HepG2 (cell line): Measurements from ENCODE around the gene GRHL1. TPM values are rescaled to one million over a fixed set of nuclear protein-coding genes. Genes with fewer than 3 reads are reported as not detected.

ENCODE experiments used
- ARHGAP35 ChIP-seq: sonication (generic); formaldehyde crosslinking; IDR thresholded peaks from 2 replicates; pipeline ENCODE4 v1.9.0; 2022; ENCODE audit warnings: mild to moderate bottlenecking, inconsistent platforms, moderate library complexity, missing genetic modification reagents, borderline replicate concordance
- CBX1 ChIP-seq: IDR thresholded peaks from one replicate; pipeline ENCODE4 v1.6.1; 2016; ENCODE audit warnings: antibody characterized with exemption, low read depth
- FIP1L1 ChIP-seq: fragments of 200-400 bp; formaldehyde crosslinking; IDR thresholded peaks from 2 replicates; pipeline ENCODE4 v1.6.1; 2018; ENCODE audit warnings: low read depth, mild to moderate bottlenecking, low read length, moderate library complexity, borderline replicate concordance; ENCODE audit not compliant: insufficient read depth
- FOXC1 ChIP-seq: sonication (generic); formaldehyde crosslinking; IDR thresholded peaks from 2 replicates; pipeline ENCODE4 v1.8.0; 2022; ENCODE audit warnings: mild to moderate bottlenecking, missing genetic modification reagents, borderline replicate concordance
- HOXA7 ChIP-seq: sonication (generic); formaldehyde crosslinking; IDR thresholded peaks from 2 replicates; pipeline ENCODE4 v1.8.1; 2022; ENCODE audit warnings: mild to moderate bottlenecking, missing genetic modification reagents, moderate library complexity
- KAT8 ChIP-seq: IDR thresholded peaks from 2 replicates; pipeline ENCODE4 v1.6.1; 2016; ENCODE audit warnings: missing genetic modification reagents, missing compliant biosample characterization
- MBNL3 ChIP-seq: fragments of 250-450 bp; sonication (Bioruptor Pico); conservative IDR thresholded peaks from 2 replicates; pipeline ENCODE4 v1.8.0; 2022; ENCODE audit warnings: mild to moderate bottlenecking, inconsistent platforms
- MTA3 ChIP-seq: sonication (generic); formaldehyde crosslinking; IDR thresholded peaks from 2 replicates; pipeline ENCODE4 v1.4.0; 2020; ENCODE audit warnings: missing genetic modification reagents
- NCOA1 ChIP-seq: sonication (generic); formaldehyde crosslinking; IDR thresholded peaks from 2 replicates; pipeline ENCODE4 v1.9.0; 2021; ENCODE audit warnings: missing genetic modification reagents
- NFIC ChIP-seq: IDR thresholded peaks from 2 replicates; pipeline ENCODE4 v1.6.1; 2012; ENCODE audit warnings: mild to moderate bottlenecking, low read length, inconsistent platforms
- RARA ChIP-seq: IDR thresholded peaks from 2 replicates; pipeline ENCODE4 v1.6.1; 2016; ENCODE audit warnings: missing genetic modification reagents, missing compliant biosample characterization
- TAF1 ChIP-seq: sonication (generic); formaldehyde crosslinking; IDR thresholded peaks from 2 replicates; pipeline ENCODE4 v1.4.0; 2020; ENCODE audit warnings: missing genetic modification reagents
- WIZ ChIP-seq: sonication (generic); formaldehyde crosslinking; IDR thresholded peaks from 2 replicates; pipeline ENCODE4 v1.5.1; 2020; ENCODE audit warnings: mild to moderate bottlenecking, missing genetic modification reagents
- ZNF20 ChIP-seq: sonication (generic); formaldehyde crosslinking; IDR thresholded peaks from 2 replicates; pipeline ENCODE4 v1.4.0; 2020; ENCODE audit warnings: mild to moderate bottlenecking, moderate library complexity, missing genetic modification reagents
- ZNF256 ChIP-seq: sonication (generic); formaldehyde crosslinking; conservative IDR thresholded peaks from 2 replicates; pipeline ENCODE4 v1.4.0; 2020; ENCODE audit warnings: missing genetic modification reagents
- ZNF354B ChIP-seq: sonication (generic); formaldehyde crosslinking; IDR thresholded peaks from 2 replicates; pipeline ENCODE4 v1.8.0; 2022; ENCODE audit warnings: mild to moderate bottlenecking, missing genetic modification reagents
- ZNF468 ChIP-seq: sonication (generic); formaldehyde crosslinking; IDR thresholded peaks from 2 replicates; pipeline ENCODE4 v1.8.0; 2022; ENCODE audit warnings: mild to moderate bottlenecking, moderate library complexity, missing genetic modification reagents
- ZNF546 ChIP-seq: sonication (generic); formaldehyde crosslinking; conservative IDR thresholded peaks from 2 replicates; pipeline ENCODE4 v1.8.1; 2023; ENCODE audit warnings: mild to moderate bottlenecking, missing genetic modification reagents
- ZNF562 ChIP-seq: sonication (generic); formaldehyde crosslinking; IDR thresholded peaks from 2 replicates; pipeline ENCODE4 v1.8.0; 2022; ENCODE audit warnings: missing genetic modification reagents, borderline replicate concordance
- ZNF766 ChIP-seq: sonication (generic); formaldehyde crosslinking; IDR thresholded peaks from 2 replicates; pipeline ENCODE4 v1.5.0; 2020; ENCODE audit warnings: missing genetic modification reagents, borderline replicate concordance
- polyA plus RNA-seq, 8 experiments: library from polyadenylated mRNA; depleted of rRNA in 3 of 8; stranded (reverse) in 7 of 8; unstranded in 1 of 8; fragments of >200 nt; fragmentation: Illumina TruSeq in 4 of 8; extraction: Trizol in 4 of 8; gene quantifications; 2 replicates each; pipeline versions ENCODE4 v1.2.1 to v1.2.3, GENCODE V29; 2011 to 2016; ENCODE audit warnings: low read depth in 4 of 8, missing spikeins in 1 of 8, mixed read lengths in 1 of 8; ENCODE audit not compliant: insufficient read depth in 1 of 8
- total RNA-seq, 5 experiments: library from RNA; depleted of rRNA; stranded (reverse); fragments of >200 nt; fragmentation: Illumina TruSeq; extraction: Trizol; gene quantifications; 2 replicates each; pipeline ENCODE4 v1.2.3, GENCODE V29; 2016; ENCODE audit warnings: low read depth in 1 of 5
- TF ChIP-seq, protein P1 (sequence below): sonication (generic); formaldehyde crosslinking; IDR thresholded peaks from 2 replicates; pipeline ENCODE4 v1.4.0; 2020; ENCODE audit warnings: missing genetic modification reagents
- TF ChIP-seq, protein P2 (sequence below): sonication (generic); formaldehyde crosslinking; IDR thresholded peaks from 2 replicates; pipeline ENCODE4 v1.5.1; 2020; ENCODE audit warnings: mild to moderate bottlenecking, missing genetic modification reagents, moderate library complexity
- TF ChIP-seq, protein P3 (sequence below): sonication (generic); formaldehyde crosslinking; IDR thresholded peaks from 2 replicates; pipeline ENCODE4 v1.4.0; 2020; ENCODE audit warnings: mild to moderate bottlenecking, missing genetic modification reagents
- TF ChIP-seq, protein P4 (sequence below): sonication (generic); formaldehyde crosslinking; conservative IDR thresholded peaks from 2 replicates; pipeline ENCODE4 v1.4.0; 2020; ENCODE audit warnings: mild to moderate bottlenecking, missing genetic modification reagents, moderate library complexity

GRHL1 gene
- total and polyA plus RNA-seq, 2 of the 13 experiments (the other 11 are each of a cell fraction or from before 2014, with no cell fraction given): 9.3 to 12.0 TPM

DNA sequence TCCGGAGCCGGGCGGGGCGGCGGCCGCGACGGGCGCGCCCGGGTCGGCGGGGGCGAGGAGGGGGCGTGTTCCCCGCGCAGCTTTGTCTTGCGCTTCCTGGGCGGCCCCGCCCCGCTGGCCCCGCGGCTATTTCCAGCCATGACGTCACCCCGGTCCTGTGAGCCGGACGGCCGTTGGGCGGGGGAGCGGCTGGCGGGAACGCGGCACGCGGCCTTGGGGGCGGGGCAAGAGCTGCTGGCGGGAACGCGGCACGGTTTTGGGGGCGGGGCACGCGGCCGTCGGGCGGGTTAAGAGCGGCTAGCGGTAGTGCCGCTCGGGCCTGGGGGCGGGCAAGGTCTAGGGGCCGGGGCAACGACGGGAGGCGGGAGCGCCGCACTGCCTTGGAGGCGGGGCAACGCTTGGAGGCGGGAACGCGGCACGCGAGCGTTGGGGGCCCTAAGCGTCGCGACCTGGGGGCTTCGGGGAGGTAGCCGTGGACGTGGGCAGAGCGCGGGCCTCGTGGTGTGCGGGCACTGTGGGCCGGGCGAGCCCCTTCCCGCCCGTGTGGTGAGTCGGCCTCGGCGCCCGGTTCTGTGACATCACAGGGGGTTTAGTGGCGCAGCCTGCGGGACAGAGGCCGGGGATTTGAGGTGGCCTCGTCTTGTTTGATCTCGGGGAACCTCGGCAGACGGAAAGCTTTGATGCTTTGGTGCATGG lies 92.6 kb downstream of the GRHL1 start (continued):
- TF ChIP-seq, protein P1, sequence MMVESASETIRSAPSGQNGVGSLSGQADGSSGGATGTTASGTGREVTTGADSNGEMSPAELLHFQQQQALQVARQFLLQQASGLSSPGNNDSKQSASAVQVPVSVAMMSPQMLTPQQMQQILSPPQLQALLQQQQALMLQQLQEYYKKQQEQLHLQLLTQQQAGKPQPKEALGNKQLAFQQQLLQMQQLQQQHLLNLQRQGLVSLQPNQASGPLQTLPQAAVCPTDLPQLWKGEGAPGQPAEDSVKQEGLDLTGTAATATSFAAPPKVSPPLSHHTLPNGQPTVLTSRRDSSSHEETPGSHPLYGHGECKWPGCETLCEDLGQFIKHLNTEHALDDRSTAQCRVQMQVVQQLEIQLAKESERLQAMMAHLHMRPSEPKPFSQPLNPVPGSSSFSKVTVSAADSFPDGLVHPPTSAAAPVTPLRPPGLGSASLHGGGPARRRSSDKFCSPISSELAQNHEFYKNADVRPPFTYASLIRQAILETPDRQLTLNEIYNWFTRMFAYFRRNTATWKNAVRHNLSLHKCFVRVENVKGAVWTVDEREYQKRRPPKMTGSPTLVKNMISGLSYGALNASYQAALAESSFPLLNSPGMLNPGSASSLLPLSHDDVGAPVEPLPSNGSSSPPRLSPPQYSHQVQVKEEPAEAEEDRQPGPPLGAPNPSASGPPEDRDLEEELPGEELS (CRISPR knock-in tag): 0 out of 2 replicates have a peak, but pooled peaks have one; percentile 11
- TF ChIP-seq, protein P2, sequence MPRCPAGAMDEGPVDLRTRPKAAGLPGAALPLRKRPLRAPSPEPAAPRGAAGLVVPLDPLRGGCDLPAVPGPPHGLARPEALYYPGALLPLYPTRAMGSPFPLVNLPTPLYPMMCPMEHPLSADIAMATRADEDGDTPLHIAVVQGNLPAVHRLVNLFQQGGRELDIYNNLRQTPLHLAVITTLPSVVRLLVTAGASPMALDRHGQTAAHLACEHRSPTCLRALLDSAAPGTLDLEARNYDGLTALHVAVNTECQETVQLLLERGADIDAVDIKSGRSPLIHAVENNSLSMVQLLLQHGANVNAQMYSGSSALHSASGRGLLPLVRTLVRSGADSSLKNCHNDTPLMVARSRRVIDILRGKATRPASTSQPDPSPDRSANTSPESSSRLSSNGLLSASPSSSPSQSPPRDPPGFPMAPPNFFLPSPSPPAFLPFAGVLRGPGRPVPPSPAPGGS: no peak; the same call in 1 of the 2 replicates
- TF ChIP-seq, protein P3, sequence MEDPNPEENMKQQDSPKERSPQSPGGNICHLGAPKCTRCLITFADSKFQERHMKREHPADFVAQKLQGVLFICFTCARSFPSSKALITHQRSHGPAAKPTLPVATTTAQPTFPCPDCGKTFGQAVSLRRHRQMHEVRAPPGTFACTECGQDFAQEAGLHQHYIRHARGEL (CRISPR knock-in tag): no peak
- TF ChIP-seq NCOA1 (CRISPR knock-in tag) (no peak), ZNF468 (no peak), ZNF20 (CRISPR knock-in tag) (no peak), RARA (CRISPR knock-in tag) (peak; percentile 58), KAT8 (CRISPR knock-in tag) (peak; percentile 43; the same call in 1 of the 2 replicates), TAF1 (CRISPR knock-in tag) (no peak), ZNF766 (CRISPR knock-in tag) (no peak), ZNF546 (CRISPR knock-in tag) (0 out of 2 replicates have a peak, but pooled peaks have one; percentile 36), MBNL3 (CRISPR knock-in tag) (no peak; the same call in 1 of the 2 replicates), FIP1L1 (no peak), HOXA7 (CRISPR knock-in tag) (peak; percentile 21; the same call in 1 of the 2 replicates), NFIC (no peak), WIZ (no peak), ZNF562 (CRISPR knock-in tag) (no peak), CBX1 (no peak), MTA3 (CRISPR knock-in tag) (no peak), ZNF354B (CRISPR knock-in tag) (no peak), ARHGAP35 (0 out of 2 replicates have a peak, but pooled peaks have one; percentile 76), ZNF256 (CRISPR knock-in tag) (no peak), FOXC1 (CRISPR knock-in tag) (no peak)
- TF ChIP-seq, protein P4, sequence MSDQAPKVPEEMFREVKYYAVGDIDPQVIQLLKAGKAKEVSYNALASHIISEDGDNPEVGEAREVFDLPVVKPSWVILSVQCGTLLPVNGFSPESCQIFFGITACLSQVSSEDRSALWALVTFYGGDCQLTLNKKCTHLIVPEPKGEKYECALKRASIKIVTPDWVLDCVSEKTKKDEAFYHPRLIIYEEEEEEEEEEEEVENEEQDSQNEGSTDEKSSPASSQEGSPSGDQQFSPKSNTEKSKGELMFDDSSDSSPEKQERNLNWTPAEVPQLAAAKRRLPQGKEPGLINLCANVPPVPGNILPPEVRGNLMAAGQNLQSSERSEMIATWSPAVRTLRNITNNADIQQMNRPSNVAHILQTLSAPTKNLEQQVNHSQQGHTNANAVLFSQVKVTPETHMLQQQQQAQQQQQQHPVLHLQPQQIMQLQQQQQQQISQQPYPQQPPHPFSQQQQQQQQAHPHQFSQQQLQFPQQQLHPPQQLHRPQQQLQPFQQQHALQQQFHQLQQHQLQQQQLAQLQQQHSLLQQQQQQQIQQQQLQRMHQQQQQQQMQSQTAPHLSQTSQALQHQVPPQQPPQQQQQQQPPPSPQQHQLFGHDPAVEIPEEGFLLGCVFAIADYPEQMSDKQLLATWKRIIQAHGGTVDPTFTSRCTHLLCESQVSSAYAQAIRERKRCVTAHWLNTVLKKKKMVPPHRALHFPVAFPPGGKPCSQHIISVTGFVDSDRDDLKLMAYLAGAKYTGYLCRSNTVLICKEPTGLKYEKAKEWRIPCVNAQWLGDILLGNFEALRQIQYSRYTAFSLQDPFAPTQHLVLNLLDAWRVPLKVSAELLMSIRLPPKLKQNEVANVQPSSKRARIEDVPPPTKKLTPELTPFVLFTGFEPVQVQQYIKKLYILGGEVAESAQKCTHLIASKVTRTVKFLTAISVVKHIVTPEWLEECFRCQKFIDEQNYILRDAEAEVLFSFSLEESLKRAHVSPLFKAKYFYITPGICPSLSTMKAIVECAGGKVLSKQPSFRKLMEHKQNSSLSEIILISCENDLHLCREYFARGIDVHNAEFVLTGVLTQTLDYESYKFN (CRISPR knock-in tag): peak; percentile 30; the same call in 1 of the 2 replicates
